Stimulated activated CD4-positive, alpha-beta T cell treated with anti-CD3 and anti-CD28 coated beads, Interleukin-2, amount 100 ng/mL, for 48 hours (primary cell): ENCODE data around the gene FAM163B.
A peak's percentile ranks its signal among the peaks of the same experiment; 100 is the strongest.

Experiments used
- DNase-seq, 2 donors: peaks; one replicate each; pipeline ENCODE4 v3.0.0-alpha.2; 2020

Gene FAM163B

DNA sequence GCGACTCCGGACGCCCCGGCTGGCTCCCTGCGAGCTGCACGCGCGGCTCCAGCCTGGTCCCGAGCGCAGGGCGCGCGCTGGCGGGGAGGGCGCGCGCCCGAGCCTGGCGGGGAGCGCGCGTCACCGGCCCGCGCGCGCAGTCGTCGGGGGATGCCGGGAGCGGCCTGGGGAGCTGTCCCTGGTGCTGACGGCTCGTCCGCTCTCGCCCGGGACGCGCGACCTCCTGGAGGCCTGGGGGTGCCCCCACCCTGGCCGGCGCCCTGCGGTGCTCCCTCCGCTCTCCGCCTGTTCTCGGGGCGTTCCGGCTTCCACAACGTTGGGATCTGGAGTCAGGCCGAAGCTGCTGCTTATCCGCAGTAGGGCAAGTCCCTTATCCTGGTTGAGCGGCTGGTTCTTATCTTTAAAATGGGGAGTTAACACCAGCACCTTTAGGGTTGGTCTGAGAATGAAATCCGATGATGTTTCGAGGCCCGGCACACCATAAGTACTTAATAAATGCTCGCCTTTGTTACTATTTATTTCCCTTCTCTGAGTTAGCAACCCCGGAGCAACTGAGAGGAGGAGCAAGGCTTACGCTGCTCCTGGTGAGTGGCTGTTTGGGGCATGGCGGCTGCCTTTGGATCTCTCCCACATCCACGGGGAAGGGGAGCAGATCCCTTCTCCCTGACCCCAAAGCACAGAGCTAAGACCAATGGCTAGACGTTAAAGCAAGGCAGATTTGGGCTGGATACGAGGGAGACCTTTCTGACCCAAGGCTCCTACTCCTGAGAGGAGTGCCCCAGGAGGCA is at the start of gene FAM163B:
TSS of gene FAM163B (minus strand) at position 79 of the 788 bp plus-strand sequence. CDS start 29,166 bp downstream, outside the sequence.
- DNase-seq: peak; percentile 27 to 45

DNA sequence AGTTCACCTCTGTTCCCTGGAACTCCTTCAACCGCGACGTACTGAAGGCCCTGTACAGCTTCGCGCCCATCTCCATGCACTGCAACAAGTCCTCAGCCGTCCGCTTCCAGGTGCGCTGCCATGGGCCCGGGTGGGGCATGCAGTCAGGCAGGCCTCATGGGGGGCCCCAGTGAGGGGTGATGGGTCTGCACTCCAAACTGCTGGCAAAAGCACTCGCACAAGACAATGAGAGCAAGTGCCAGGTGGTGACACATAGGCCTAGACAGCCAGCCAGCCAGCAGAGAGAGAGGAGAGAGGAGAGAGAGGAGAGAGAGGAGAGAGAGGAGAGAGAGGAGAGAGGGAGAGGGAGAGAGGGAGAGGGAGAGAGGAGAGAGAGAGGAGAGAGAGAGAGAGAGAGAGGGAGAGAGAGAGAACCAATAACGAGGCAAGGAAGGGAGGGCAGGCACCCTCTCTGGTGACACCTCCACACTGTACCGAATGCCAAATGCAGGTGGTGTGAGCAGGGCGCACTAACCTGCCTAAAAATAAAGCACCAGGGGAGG is 48.0 kb upstream of the FAM163B start:
- no peak for DNase-seq

DNA sequence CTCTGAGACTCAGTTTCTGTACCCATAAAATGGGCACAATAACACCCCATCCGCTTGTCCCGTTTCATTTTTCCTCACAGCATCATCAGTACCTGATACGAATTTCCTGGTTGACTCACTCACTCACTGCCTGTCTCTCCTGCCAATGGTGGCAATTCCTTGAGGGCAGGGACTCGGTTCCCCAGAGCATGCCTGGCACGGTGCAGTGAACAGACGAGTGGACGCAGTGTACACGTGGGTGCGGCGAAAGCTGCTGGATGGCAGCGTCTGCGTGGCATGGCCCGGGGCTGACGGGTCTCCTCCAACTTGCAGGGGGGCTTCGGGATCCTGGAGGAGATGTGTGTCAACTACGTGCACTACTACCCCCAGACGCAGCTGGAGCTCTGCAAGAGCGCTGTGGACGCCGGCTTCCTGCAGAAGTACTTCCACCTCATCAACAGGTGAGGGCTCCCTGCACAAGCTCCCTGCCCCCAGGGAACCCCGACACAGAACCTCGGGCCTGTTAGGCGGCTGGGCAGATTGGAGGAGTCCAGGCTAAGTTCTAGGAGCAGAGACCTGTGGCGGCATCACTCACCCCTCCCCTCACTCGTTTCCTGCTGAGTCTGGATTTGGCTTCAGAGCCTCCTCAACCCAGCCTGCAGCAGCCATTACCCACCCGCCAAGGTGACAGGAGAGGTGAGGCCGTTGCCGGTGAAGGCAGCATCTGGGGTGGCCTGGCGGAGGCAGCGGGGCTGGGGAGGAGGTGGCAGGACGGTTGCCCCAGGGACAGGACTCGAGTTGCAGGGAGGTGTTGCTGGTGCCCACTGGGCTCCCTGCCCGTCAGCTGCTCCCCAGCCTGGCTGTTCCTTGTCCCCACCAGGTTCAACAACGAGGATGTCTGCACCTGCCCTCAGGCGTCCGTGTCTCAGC is 47.3 kb upstream of the FAM163B start:
- peak in 1 of 2 donors; percentile 23 for DNase-seq

DNA sequence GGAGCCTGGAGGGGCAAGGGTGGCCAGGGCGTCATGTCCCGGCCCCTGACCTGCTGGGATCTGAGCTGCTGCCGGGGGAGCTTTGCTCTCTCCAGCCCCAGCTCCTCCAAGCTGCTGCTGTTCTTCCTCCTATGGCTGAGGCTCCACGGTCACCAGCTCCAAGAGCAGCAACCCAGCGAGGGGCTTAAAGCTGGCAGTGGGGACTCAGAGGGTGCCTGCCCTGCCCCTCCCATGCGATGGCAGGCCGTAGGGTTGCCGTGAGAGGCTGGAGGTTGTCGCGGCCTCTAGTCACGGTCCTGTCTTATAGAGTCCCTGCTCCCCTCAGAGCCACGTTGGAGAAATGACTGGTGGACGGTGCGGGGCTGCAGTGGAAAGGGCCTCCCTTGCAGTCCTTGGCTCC is 46.5 kb upstream of the FAM163B start:
- DNase-seq: no peak

DNA sequence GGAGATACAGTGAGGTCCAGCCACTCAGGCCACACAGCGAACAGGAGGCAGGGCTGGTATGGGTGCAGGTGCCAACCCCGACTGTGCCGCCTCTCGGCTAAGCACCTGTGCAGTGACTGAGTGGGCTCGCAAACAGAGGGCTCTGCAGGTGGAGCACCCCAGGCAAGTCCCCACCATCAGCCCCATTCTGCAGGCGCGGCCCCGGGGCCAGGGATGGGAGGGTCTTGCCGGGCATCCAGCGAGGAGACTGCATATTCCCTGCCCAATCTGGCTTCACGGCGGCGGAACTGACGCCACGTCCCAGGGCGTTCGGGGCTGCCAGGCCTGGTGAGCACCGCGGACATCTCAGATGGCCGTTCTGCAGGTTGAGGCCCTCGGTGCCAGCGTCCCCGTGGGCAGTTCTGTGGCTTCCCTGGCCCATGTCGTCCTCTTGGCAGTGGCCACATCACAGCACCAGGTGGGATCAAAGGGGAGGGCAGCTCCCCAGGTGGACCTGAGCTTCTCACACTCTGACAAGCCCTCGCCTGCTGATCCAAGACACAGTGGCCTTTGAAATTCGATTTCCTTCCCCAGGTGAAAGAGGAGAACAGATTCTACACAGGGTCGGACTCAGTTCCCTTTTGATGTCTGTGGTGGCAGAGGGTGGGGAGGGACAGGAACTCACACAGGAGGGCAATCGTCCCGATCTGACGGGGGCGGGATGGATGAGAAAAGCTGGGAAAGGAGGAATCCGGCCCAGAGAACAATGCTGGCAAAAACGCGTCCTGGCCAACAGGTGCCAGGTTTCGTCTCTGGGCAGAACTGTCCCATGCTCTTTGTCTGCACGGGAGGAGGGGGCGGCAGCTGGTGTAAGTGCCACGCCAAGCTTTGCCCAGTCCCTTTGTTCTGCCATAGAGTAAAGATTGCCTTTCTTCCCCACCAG is 45.8 kb upstream of the FAM163B start:
- no peak for DNase-seq

DNA sequence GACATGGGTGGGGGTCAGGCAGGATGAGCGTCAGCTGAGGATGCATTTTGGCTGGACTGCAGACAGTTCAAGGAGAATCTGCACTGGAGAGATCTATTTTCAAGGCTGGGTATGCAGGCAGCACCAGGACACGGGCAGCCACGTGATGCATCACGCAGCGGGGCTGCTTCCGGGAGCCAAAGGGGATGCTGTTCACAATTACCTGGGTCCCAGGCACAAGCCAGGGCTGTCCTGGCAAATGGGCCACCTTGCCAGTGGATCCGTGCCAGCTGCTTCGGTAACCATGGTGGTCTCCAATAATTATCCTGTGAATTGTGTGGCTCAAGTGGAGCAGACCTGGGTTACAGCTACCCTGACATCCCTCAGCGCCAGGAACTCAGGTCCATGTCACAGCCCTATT is 44.4 kb upstream of the FAM163B start:
- DNase-seq: no peak

DNA sequence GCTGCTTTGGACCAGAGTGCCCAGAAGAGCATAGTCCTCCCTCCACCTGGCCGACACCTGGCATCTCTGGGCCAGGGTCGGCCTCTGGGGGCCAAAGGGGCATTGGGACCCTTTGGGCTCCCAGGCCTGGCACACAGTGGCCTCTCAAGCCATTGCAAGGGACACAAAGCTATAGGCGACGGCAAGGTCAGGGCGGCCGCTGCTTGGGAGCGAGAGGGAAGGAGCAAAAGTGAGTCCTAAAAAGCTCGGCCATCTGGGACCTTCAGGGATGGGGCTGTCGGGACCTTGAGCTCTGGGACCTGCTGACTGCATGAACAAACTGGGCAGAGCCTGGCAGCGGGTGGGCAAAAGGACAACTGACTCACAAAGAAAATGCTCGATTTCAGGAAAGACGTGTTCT is 40.8 kb upstream of the FAM163B start:
- DNase-seq: no peak

DNA sequence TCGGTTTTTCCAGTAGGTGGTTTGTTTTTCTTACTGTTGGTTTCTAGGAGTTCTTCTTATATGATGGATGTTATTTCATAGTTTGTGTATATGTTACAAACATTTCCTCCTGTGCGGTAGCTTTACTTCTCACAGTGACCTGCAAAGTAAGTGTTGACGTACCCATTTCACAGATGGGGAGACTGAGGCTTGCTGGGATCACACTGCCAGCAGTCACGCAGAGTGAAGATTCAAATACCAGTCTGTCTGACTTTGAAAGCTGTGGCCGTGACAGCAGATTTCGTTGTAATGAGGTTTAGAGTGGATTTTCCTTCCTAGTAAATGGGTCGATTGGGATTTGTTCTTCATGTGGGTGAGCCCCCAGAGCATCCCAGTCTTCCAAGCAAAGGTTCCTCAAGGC is 40.0 kb upstream of the FAM163B start:
- DNase-seq: no peak

DNA sequence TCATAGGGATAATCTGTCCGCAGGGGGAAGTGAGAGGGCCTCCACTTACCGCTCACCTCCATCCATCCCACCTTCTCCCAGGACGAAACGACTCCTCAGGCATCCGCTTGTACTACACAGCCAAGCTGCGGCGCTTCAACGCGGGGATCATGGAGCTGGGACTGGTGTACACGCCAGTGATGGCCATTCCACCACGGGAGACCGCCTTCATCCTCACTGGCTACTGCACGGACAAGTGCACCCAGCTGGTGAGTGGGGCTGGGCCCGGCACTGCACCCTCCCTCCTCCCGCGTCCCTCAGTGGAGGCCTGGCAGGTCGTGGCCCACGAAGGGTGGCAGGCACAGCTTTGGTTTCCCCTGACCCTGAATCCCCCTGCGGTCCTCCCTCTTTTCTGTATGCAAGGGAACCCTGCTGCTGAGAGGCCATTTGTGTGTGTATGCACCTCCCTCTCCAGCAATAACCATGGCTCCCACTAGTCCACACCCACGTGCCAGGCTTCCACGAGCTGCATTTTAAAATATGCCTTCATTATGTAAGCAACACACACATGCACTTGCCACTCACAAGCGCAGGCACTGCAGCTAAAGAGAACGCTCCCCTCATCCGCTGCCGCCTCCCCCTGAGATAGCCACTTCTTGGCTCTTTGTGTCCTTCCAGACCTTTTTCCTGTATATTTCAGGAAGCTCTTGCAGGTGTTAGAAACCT is 38.7 kb upstream of the FAM163B start:
- no peak for DNase-seq

DNA sequence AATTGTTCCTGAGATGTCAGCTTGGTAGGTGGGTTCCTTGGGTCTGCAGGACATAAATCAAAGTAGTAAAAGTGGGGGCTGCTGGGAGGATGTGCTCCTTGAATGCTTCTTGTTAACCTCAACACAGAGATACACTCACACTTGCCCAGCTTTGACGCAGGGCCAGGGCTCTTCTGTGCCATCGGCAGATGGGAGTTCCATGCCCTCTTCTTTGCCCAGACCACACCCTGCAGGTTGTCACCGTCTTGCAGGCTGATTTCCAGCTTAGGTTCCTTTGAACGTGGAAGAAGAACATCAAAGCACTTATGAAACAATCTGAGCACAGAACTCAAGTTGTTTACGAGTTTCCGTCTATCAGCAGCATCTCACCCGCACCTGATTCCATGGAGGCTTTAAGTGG is 38.0 kb upstream of the FAM163B start:
- DNase-seq: no peak

DNA sequence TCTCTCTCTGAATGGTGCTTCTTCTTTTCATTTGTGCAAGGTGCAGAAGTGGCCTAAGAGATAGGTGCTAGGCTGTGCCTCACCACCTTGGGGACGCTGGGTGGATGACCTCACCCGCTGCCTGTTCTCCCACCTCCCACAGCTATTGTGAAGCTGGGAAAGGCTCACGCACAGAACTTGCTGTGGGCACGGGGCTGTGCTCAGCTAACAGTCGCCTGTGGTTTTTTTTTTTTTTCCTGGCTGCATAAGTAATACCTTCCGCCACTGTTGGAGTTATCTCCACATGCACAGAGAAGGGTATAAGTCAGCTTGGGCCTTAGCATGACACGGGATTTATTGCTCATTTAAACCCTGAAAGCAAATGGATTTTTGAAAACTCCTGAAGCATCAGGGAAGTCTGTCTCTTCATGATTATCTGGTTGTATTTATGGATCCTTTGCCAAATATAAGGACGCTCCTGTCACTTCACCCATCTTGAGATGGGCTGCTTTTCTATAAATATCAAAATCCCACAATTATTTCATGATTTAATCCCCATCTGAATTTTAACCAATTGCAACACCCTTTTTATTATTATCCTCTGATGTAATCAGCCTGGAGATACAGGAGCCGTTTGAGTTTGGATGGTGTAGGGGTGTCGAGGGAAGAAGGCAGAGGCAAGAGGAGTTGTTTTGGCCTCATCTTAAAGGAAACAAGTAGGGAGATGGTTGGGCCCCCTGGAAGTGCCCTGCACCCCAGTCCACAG is 36.0 kb upstream of the FAM163B start:
- DNase-seq: no peak

DNA sequence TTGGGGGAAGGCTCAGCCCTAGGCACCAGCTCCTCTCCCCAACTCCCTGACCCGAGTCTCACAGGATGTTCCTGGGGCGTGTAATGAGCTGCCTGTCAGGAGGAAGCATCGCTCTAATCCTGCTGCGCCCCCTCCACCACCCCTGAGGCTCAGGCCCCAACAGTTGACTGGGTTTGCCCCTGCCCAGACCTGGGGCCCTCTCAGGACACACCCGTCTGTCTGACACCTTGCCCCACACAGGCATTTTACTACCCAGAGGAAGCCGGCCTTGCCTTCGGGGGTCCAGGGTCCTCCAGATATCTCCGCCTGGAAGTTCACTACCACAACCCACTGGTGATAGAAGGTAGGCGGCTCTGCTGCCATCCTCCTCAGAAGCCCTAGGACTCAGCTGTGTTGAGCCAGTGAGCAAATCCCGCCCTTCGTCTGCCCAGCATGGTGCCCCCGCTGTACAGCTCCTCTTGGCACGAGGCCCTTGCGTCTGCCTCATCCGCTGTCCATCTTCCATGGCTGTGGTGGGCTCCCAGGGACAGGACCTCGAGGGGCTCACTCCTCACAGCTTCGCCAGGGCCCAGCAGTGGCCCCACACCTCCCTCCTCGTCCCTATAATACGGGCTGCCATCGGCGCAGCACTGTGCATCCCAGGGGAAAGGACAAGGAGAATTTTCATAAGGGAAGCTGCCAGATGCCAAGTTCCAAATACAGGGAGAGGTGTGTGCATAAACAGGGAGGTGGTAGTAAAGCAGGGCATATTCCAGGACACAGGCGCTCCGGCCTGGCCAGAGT is 35.0 kb upstream of the FAM163B start:
- no peak for DNase-seq

DNA sequence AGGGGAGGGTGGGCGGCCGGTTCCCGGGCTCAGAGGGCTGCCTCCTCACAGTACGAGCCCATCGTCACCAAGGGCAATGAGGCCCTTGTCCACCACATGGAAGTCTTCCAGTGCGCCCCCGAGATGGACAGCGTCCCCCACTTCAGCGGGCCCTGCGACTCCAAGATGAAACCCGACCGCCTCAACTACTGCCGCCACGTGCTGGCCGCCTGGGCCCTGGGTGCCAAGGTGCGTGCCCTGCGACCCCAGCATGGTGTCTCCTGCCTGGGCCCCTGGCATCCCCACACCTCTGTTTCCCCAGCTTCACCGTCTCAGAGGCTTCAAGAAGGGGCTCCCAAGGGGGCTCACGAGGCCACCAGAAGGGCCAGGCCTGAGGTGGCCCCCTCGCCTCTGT is 34.2 kb upstream of the FAM163B start:
- no peak for DNase-seq

DNA sequence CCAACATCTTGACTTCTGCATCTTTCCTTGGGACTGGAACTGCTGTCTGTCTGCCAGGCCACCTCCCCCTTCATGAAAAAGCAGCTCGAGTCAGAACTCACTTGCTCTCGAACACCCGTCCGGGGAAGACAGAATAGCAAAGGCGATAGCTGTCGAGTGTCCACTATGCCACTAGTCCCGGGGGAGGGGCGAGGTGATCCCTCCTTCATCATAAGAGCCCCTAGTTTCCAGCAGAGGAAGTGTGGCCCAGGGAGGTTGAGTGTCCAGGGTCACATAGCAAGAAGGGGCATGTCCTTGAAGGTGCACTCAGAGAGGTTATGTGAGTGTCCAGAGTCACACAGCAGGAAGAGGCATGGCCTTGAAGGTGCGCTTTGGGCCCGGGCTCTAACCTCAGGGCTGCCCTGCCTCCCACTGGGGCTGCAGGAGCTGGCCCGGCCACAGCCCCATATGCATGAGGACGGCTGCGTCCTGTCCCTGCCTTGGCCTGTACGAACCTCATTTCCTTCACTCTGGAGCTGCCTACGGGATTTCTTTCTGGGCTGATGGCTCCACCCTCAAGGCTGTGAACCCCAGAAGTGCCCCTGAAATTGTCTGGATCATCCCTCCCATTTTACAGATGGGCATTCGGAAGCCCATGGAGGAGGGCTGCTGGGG is 33.6 kb upstream of the FAM163B start:
- no peak for DNase-seq

DNA sequence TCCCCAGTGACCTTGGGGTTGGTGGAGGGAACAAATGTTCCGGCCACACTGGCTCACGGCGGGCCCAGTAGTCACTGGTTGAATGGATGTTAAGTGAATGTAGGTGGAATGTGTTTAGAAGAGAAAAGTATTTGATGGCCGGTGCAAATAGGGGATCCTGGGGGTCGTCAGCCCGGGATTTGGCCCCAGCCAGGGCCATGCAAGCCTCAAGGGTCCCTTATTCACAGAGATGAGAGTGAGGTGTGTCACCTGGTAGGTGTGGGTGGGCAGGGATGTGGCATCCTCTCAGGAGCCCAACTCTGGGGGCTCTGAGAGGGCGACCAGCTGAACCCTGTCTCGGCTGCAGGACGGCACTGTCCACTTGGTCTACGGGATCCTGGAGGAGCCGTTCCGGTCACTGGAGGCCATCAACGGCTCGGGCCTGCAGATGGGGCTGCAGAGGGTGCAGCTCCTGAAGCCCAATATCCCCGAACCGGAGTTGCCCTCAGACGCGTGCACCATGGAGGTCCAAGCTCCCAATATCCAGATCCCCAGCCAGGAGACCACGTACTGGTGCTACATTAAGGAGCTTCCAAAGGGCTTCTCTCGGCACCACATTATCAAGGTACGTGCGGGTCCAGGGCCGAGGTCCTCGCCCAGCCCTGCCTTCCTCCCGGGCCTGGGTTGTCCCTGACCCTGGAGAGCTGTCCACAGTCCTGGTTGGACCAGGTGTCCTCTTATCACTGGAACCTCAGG is 32.8 kb upstream of the FAM163B start:
- no peak for DNase-seq

DNA sequence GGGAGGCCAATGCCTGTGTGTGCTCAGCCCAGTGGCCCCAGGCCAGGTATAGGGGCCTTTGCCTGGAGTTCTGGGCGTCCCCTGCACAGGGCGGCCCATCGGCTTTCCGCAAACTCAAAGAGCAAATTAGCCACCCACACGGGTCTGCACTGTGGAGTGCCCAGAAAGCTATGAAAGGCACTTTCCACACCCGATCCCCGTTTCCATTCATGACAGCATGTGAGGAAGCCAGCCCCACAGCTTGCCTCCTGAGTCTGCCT is 32.1 kb upstream of the FAM163B start:
- DNase-seq: no peak

DNA sequence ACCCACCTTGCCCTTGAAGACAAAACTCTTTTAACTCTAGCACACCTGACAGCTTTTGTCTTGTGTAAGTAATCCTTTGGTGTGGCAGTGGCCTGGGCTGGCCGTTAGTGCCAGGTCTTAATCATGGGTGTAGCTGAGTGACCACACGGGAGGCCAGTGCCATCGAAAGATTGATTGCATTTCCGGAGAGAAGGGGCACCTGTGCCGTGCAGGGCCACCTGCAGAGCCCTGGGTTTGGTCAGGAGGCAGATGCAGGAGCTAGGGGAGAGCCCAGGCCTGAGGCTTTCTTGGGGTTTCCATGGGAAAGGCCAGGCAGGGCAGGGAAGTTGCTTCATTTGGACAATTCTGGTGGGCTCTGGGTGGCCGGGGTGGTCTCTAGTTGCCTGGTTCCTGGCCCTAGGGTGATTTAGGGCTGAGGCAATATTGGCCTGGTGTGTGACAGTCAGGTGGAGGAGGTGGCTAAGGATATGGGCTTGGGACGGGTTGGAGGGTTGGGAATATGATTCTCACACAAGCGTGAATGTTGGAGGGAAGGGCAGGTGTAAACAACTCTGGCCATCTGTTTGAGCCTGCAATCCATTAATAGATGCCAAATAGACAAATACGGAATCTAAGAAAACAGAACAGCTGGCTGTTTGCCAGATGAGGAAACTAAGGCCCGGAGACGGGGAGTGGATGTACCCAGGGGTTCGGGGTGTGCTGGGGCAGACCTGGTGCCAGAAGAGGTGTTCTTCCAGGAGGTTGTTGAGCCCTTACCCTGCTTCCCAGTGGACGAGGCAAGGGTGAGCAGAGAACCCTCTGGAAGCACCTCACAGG is 31.6 kb upstream of the FAM163B start:
- no peak for DNase-seq

DNA sequence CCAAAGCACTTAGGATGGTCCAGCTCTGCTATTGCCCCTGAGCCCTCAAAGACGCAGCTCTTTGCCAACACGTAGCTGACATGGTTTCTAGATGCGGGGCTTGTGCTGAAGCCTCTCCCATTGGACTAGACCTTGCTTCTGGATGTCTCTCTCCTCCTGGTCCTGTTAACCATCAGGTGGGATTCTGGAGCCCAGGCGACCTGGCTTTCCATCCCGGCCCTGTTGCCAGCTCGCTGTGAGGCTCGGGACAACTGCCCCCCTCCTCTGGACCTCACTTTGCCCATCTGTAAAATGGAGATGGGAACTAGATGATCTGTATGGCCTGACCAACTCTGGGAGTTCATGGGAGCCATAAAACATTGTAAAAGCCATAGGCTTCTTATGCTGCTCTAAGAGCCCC is 31.0 kb upstream of the FAM163B start:
- DNase-seq: no peak

DNA sequence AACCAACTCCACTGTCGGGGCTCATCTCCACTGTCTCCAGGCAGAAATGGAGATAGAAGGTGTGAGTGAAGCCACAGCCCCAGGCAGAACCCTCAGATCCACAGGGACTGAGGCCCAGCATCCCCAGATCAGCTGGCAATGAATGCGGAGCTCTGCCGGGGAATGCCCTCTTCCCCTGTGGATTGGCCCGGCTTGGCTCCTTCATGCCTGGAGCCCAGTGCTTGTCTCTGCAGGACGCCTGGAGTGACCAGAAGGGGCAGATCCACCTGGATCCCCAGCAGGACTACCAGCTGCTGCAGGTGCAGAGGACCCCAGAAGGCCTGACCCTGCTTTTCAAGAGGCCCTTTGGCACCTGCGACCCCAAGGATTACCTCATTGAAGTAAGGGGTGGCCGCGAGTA is 30.4 kb upstream of the FAM163B start:
- no peak for DNase-seq
